Calu3 (cell line): ENCODE results near the gene PPP2R5B. TPM values are rescaled to one million over a fixed set of nuclear protein-coding genes. Genes with fewer than 3 reads are reported as not detected.
A peak's percentile ranks its signal among the peaks of the same experiment; 100 is the strongest.

Experiments used
- BruUV-seq: library from RNA; stranded (reverse); fragments of 400-500 nt; replicated peaks from 2 replicates; lab custom pipeline; 2021; lab: Mats Ljungman, UMichigan
- CTCF ChIA-PET: fragments of 300-600 bp; sonication (Branson Sonifier 250); formaldehyde crosslinking; loops from one replicate; lab custom pipeline; 2022; ENCODE audit warnings: antibody characterized with exemption; lab: Charles Lee
- DNase-seq: peaks from one replicate; pipeline ENCODE4 v3.0.0; 2022
- H3K27ac Mint-ChIP-seq: one replicate; pipeline ENCODE4 v1.8.0; 2022; ENCODE audit warnings: mixed read lengths; ENCODE audit not compliant: unreplicated experiment
- H3K27me3 Mint-ChIP-seq: one replicate; pipeline ENCODE4 v1.8.0; 2022; ENCODE audit warnings: mixed read lengths; ENCODE audit not compliant: unreplicated experiment
- H3K36me3 Mint-ChIP-seq: one replicate; pipeline ENCODE4 v1.8.0; 2022; ENCODE audit warnings: mild to moderate bottlenecking, moderate library complexity, mixed read lengths; ENCODE audit not compliant: insufficient read depth, unreplicated experiment
- H3K4me1 Mint-ChIP-seq: one replicate; pipeline ENCODE4 v1.8.0; 2022; ENCODE audit warnings: mild to moderate bottlenecking, low read depth, mixed read lengths; ENCODE audit not compliant: unreplicated experiment
- H3K4me3 Mint-ChIP-seq: one replicate; pipeline ENCODE4 v1.8.0; 2022; ENCODE audit warnings: mild to moderate bottlenecking, low read depth, moderate library complexity, mixed read lengths; ENCODE audit not compliant: unreplicated experiment
- H3K9me3 Mint-ChIP-seq: one replicate; pipeline ENCODE4 v1.8.0; 2022; ENCODE audit warnings: low read depth, mixed read lengths; ENCODE audit not compliant: unreplicated experiment
- CTCF ChIP-seq: fragments of 200-600 bp; IDR thresholded peaks from one replicate; pipeline ENCODE4 v1.8.0; 2022; ENCODE audit warnings: antibody characterized with exemption; ENCODE audit not compliant: unreplicated experiment
- intact Hi-C: fragments of 100-400 bp; cut with micrococcal nuclease; formaldehyde crosslinking; loops from one replicate; pipeline ENCODE4 v1.10.0; 2022; ENCODE audit not compliant: unreplicated experiment
- total RNA-seq: library from RNA; stranded (reverse); gene quantifications from 2 replicates; pipeline ENCODE4 v1.2.3, GENCODE V29; 2022

Gene PPP2R5B
- total RNA-seq, 1 experiment from 2014 or later = 12.2 TPM

- no peak for TF ChIP-seq CTCF
- Mint-ChIP-seq H3K27ac (no peak overlapping the region), H3K4me3 (no peak overlapping the region), H3K4me1 (peaks cover 37% of the 10 kb centered on the region), H3K27me3 (no peaks in the 10 kb centered on the region), H3K9me3 (no peaks in the 10 kb centered on the region), H3K36me3 (peaks cover 24% of the 10 kb centered on the region)
- intact Hi-C loops = no loop called here
- DNase-seq = no peak
- BruUV-seq = no TSS peak
- CTCF ChIA-PET = no interaction called here
Measured at GRCh38 chr11:64883575-64883974, 40.9 kb upstream of the PPP2R5B start.

- Mint-ChIP-seq H3K27me3 (no peaks in the 10 kb centered on the region), H3K4me3 (no peak overlapping the region), H3K27ac (no peak overlapping the region), H3K36me3 (peaks cover 23% of the 10 kb centered on the region), H3K9me3 (no peaks in the 10 kb centered on the region), H3K4me1 (peaks cover 41% of the 10 kb centered on the region)
- CTCF ChIA-PET = no interaction called here
- intact Hi-C loops = no loop called here
- no TSS peak for BruUV-seq
- no peak for TF ChIP-seq CTCF
- DNase-seq = no peak
Measured at GRCh38 chr11:64884019-64884418, 40.5 kb upstream of the PPP2R5B start.

GRCh38 chr11:64885367-64886286 is 38.9 kb upstream of the PPP2R5B start:
- Mint-ChIP-seq H3K4me1 (peaks cover 46% of the 10 kb centered on the region), H3K27ac (peak overlapping the region; percentile 55), H3K4me3 (peak overlapping the region; percentile 2), H3K9me3 (no peaks in the 10 kb centered on the region), H3K27me3 (no peaks in the 10 kb centered on the region), H3K36me3 (peaks cover 27% of the 10 kb centered on the region)
- CTCF ChIA-PET = interaction anchor here (0.6 to 1.5 kb wide), 2 partner anchors 37 to 390 kb away, joined by 4 read pairs; no protein-coding TSS in a partner anchor
- DNase-seq = no peak
- TSS peak; percentile 3 for BruUV-seq
- TF ChIP-seq CTCF = no peak
- intact Hi-C loops = no loop called here

GRCh38 chr11:64887234-64887756 is 37.2 kb upstream of the PPP2R5B start:
- peak overlapping the region; percentile 63 for H3K4me3 Mint-ChIP-seq

More at GRCh38 chr11:64887234-64887756, 37.2 kb upstream of the PPP2R5B start:
- Mint-ChIP-seq H3K36me3 (peaks cover 43% of the 10 kb centered on the region), H3K9me3 (no peaks in the 10 kb centered on the region), H3K27ac (peak overlapping the region; percentile 77), H3K4me1 (peaks cover 62% of the 10 kb centered on the region), H3K27me3 (no peaks in the 10 kb centered on the region)
- BruUV-seq = no TSS peak
- intact Hi-C loops = no loop called here
- no peak for TF ChIP-seq CTCF
- DNase-seq = no peak
- CTCF ChIA-PET = interaction anchor here (1.0 to 4.6 kb wide), 5 partner anchors 30 to 110 kb away, joined by 3 to 49 read pairs (median 4); partner anchors contain the start of genes ATG2A, BATF2 and SF1
